GM18498 (cell line): Measurements from ENCODE around the gene FZR1.

ENCODE experiments used
- ATAC-seq: cut with Tn5 transposase; IDR thresholded peaks from one replicate; pipeline ENCODE4 v1.9.1; 2021; ENCODE audit warnings: mild to moderate bottlenecking, moderate library complexity; ENCODE audit not compliant: unreplicated experiment

Gene FZR1

GRCh38 chr19:3586707-3587346 is 80.7 kb downstream of the FZR1 start:
- ATAC-seq: no peak
